ENCODE results near the gene RCAN1. TPM values are rescaled to one million over a fixed set of nuclear protein-coding genes. Genes with fewer than 3 reads are reported as not detected.

Gene RCAN1
- total RNA-seq, result 31.8 and 36.3 TPM in 2 replicates

DNA sequence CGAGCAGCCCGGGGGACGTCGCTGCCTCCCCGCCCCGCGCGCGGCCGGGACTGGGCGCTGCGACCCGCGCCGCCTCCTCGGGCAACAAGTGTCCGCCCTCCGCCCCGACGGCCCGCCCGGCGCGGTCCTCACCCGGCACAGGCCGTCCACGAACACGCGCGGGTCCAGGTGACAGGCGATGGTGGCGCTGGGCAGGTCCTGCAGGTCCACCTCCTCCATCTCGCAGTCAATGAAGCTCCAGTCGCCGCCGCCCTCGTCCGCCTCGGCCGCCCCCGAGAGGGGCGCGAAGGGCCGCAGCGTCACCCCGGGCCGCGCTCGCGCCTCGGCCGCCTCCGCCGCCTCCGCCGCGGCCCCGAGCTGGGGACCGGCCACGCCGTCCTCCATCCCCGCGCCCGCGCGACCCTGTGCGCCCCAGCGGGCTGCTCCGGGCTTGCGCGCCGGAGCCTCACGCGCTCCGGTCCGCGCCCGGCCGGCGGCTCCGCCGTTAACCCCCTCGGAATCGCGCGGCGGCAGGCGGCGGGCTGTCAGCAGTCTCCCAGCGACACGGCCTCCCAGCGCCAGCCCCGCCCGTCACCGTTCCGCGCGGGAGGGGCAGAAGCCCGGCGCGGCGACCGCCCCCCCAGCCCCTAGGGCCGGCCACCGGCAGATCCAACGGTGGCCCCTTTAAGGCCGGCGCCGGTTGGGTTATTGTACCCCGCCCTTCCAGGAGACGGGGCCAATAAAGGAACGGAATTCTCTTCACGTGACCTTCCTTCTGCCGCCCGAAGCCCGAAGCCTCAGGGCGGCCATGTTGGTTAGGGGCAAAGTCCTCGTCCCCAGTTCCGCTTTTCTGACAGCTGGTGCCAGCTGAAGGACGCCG, at the start of gene RCAN1:
TSS of gene RCAN1 (minus strand) at position 486 of the 859 bp plus-strand sequence. CDS start at position 384, 102 bp downstream.

DNA sequence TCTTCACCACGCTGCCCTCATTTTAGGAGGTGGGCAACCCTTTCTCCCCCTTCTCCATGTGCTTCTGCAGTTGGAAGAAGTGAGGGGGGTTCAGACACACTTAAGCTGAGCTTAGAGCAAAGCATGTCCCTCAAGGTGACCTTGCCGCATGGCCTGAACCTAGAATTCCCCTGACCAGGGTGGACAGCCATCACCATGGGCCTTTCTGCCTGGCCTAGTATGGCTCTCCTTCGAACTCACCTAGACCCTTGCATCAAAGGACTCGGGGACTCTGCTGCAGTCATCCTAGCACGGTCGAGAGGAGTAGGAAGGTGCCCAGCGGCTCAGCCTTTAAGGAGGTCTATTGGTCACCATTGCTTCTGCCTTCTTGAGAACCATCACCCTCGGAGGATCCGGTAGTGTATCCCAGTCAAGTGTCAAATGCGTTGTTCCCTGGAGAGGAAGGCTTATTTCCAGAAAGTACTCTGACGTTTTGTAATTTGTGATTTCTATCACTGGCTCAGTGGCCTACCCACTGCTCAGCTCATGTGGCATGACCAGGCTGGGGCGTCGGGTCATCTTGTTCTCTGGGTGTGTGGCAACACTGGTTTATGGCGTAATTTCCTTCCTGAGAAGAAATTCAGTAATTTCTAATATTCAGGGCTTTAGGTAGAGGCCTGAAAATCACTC, 103.0 kb downstream of the RCAN1 start, which contains the start of gene KCNE1:
TSS of gene KCNE1 (minus strand) at position 424 of the 669 bp plus-strand sequence. CDS start 62,576 bp downstream, outside the sequence.

Other genes starting within 250 kb of the RCAN1 start
- 0.54 and 14.6 TPM in 2 replicates for gene SMIM11, start 239.6 kb downstream of the RCAN1 start, total RNA-seq
- not detected in 2 replicates for gene SMIM34, start 191.2 kb downstream of the RCAN1 start, total RNA-seq
- gene KCNE1, start 102.9 kb downstream of the RCAN1 start, total RNA-seq, result not detected in 2 replicates
- not detected in 2 replicates for gene CLIC6, start 53.9 kb upstream of the RCAN1 start, total RNA-seq